K562 treated with DMSO at 1 percent for 24 hours (cell line): ENCODE data around the gene SMR3B. TPM values are rescaled to one million over a fixed set of nuclear protein-coding genes. Genes with fewer than 3 reads are reported as not detected.

Experiments
- total RNA-seq: library from RNA; unstranded; fragments of 300-600 nt; gene quantifications from 2 replicates; pipeline ENCODE4 v1.2.3, GENCODE V29; 2022; ENCODE audit warnings: low read depth; ENCODE audit not compliant: insufficient read depth

Gene SMR3B
- total RNA-seq = not detected in 2 replicates

DNA sequence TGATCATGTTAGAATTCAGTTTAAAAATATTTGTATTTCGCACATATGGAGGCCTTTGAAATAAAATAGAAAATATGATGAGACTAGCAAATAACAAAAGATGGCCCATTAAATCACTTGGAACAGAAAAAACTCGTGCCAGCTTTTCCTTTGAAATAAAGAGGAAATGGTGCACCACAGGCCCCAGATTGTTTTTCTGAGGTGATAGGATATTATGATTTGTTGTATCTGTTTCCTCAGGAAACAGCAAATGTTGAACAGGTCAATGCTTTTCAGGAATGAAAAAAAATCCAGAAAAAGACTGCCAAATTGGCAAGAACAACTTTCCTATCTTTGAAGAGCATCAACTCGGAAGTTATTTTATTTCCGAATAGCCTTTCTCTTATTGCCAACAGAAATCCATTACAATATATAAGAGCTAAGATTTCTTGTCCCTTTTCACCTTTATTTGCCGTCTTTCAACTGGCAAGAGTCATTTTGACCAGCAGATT is at the start of gene SMR3B:
Gene SMR3B, plus strand, starts transcription at position 441 of the 491 bp plus-strand sequence. CDS start 1,380 bp downstream, outside the sequence.

DNA sequence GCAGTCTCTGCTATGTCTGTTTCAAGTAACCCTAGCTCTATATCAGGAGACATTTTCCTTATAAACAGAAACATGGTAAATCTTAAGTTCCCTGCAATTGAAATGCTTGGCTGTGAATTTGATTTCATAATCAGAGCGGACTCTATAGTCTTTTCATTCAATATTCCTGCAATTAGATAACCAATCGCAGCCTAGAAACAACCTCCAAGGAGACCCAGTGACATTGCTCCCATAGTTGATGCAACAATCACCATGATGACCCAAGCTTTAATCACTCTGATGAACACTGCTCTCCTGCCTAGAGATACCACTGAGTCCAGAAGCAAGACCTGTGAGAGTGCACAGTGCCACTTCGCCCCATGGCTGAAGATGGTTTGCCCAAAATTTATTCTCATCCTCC is 48.2 kb upstream of the SMR3B start, which contains the start of gene CABS1:
Gene CABS1, plus strand, starts transcription at position 301 of the 400 bp plus-strand sequence. Its CDS starts 59 bp downstream, at position 360.

DNA sequence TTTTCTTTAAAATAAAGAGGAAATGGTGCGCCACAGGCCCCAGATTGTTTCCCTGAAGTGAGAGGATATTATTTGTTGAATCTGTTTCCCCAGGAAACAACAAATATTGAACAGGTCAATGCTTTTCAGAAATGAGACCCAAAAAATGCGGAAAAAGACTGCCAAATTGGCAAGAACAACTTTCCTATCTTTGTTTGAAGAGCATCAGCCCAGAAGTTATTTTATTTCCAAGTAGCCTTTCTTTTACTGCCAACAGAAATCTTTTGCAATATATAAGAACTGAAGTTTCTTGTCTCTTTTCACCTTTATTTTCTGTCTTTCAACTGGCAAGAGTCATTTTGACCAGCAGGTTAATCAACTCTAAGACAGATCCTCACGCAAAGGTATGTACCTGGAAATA is 22.5 kb upstream of the SMR3B start, which contains the start of gene SMR3A:
Gene SMR3A, plus strand, starts transcription at position 301 of the 400 bp plus-strand sequence. CDS start 1,356 bp downstream, outside the sequence.

DNA sequence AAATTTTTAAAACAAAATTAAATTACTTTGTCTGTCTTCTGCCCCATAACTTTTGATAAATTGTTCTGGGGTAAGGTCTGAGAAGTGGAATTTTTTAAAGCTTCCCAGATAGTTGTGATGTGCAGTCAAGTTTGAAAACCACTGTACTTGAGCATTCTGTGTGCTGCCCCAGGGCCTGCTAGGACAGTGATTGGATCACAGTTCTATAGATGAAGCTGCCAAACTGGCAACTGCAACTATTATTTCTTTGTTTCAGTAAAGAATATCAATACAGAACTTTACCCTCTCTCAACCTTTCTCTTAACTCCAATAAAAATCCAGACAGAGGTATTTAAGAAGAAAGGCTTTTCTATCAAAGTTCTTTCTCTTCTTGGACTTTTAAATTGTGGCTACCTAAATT is 14.6 kb downstream of the SMR3B start, which contains the start of gene OPRPN:
Gene OPRPN, plus strand, starts transcription at position 361 of the 400 bp plus-strand sequence. CDS start 1,346 bp downstream, outside the sequence.

Other genes starting within 250 kb of the SMR3B start
- not detected in 2 replicates for gene PRR27, start 228.9 kb upstream of the SMR3B start, total RNA-seq
- gene ODAM, start 187.4 kb upstream of the SMR3B start, total RNA-seq = not detected in 2 replicates
- not detected in 2 replicates for gene FDCSP, start 157.0 kb upstream of the SMR3B start, total RNA-seq
- not detected in 2 replicates for gene CSN3, start 140.5 kb upstream of the SMR3B start, total RNA-seq
- not detected in 2 replicates for gene CABS1, start 48.1 kb upstream of the SMR3B start, total RNA-seq
- not detected in 2 replicates for gene SMR3A, start 22.4 kb upstream of the SMR3B start, total RNA-seq
- not detected in 2 replicates for gene OPRPN, start 14.8 kb downstream of the SMR3B start, total RNA-seq
- not detected in 2 replicates for gene MUC7, start 89.1 kb downstream of the SMR3B start, total RNA-seq
- not detected in 2 replicates for gene AMTN, start 135.4 kb downstream of the SMR3B start, total RNA-seq
- gene AMBN, start 209.1 kb downstream of the SMR3B start, total RNA-seq = not detected in 2 replicates
- not detected in 2 replicates for gene ENAM, start 245.6 kb downstream of the SMR3B start, total RNA-seq